NCI-H1694 (cell line): ENCODE measurements around the gene MSX2.

Experiments used
- DNase-seq: peaks from one replicate; lab custom pipeline; 2025; lab: John Stamatoyannopoulos, UW

Gene MSX2

GRCh38 chr5:174775081-174775480 is 50.7 kb downstream of the MSX2 start:
- DNase-seq, result no peak

- no peak for DNase-seq
These were observed 52.7 kb downstream of the MSX2 start for GRCh38 chr5:174777111-174777510.

GRCh38 chr5:174777583-174777982 is 53.2 kb downstream of the MSX2 start:
- DNase-seq, result no peak
